ENCODE measurements around the gene DPY19L1. TPM values are rescaled to one million over a fixed set of nuclear protein-coding genes. Genes with fewer than 3 reads are reported as not detected.
A peak's percentile ranks its signal among the peaks of the same experiment; 100 is the strongest.

DPY19L1 gene
- total RNA-seq, 1 donor from 2014 or later = 46.4 TPM

DNA sequence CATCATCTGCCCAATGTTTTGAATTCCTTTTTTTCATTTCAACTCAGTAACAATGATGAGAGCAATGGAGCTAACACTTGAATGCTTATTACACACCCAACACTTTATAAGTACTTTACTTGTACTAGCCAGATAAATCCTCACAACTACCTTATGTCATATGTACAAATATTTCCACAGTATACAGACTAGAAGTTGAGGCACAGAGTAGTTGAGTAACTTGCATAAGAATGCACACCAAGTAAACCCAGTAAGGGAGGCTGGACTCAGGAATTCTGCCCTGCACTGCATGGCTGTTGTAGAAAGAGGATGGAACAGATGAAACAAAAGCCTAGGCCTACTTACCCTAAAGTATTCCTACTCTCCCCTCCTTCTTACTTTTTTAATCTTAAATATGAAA is 15.8 kb downstream of the DPY19L1 start:
- Histone ChIP-seq H3K9ac (ENCODE audit: low read length) (no peak overlapping the region), H3K4me1 (ENCODE audit: insufficient read depth, low read length) (no peaks in the 10 kb centered on the region), H3K36me3 (ENCODE audit: insufficient read depth, low read length) (no peaks in the 10 kb centered on the region), H4K20me1 (ENCODE audit: insufficient read depth, low read length) (peaks cover 50% of the 10 kb centered on the region), H3K79me2 (ENCODE audit: insufficient read depth, low read length) (peaks cover 49% of the 10 kb centered on the region), H2AFZ (ENCODE audit: low read depth, low read length) (no peak overlapping the region), H3K27me3 (ENCODE audit: insufficient read depth, low read length) (no peaks in the 10 kb centered on the region), H3K27ac (ENCODE audit: low read depth, low read length) (no peak overlapping the region), H3K9me3 (ENCODE audit: insufficient read depth, low read depth, low read length) (no peaks in the 10 kb centered on the region), H3K4me2 (ENCODE audit: low read length) (no peak overlapping the region), H3K4me3 (ENCODE audit: insufficient read depth, low read depth, low read length) (no peak overlapping the region)
- no peak for DNase-seq (ENCODE audit: low read depth)
- peaks cover 32% of the 10 kb centered on the region for H3K4me1 Mint-ChIP-seq (ENCODE audit: low read depth, unreplicated experiment)
- H3K9me3 Mint-ChIP-seq (ENCODE audit: unreplicated experiment) = no peaks in the 10 kb centered on the region
- H3K36me3 Mint-ChIP-seq (ENCODE audit: low read depth, unreplicated experiment) = no peaks in the 10 kb centered on the region
- H3K4me3 Mint-ChIP-seq (ENCODE audit: unreplicated experiment) = no peak overlapping the region
- H3K27ac Mint-ChIP-seq (ENCODE audit: unreplicated experiment) = no peak overlapping the region
- TF ChIP-seq EZH2 (IDR thresholded peaks at IDR 0.05; ENCODE audit: insufficient read depth, low read length) = no peak
- TF ChIP-seq, protein P1, sequence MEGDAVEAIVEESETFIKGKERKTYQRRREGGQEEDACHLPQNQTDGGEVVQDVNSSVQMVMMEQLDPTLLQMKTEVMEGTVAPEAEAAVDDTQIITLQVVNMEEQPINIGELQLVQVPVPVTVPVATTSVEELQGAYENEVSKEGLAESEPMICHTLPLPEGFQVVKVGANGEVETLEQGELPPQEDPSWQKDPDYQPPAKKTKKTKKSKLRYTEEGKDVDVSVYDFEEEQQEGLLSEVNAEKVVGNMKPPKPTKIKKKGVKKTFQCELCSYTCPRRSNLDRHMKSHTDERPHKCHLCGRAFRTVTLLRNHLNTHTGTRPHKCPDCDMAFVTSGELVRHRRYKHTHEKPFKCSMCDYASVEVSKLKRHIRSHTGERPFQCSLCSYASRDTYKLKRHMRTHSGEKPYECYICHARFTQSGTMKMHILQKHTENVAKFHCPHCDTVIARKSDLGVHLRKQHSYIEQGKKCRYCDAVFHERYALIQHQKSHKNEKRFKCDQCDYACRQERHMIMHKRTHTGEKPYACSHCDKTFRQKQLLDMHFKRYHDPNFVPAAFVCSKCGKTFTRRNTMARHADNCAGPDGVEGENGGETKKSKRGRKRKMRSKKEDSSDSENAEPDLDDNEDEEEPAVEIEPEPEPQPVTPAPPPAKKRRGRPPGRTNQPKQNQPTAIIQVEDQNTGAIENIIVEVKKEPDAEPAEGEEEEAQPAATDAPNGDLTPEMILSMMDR (IDR thresholded peaks at IDR 0.05; ENCODE audit: insufficient read depth, low read depth, low read length) = no peak
- H3K27me3 Mint-ChIP-seq (ENCODE audit: low read depth, unreplicated experiment) = no peaks in the 10 kb centered on the region
- FAIRE-seq = peak; percentile 5

DNA sequence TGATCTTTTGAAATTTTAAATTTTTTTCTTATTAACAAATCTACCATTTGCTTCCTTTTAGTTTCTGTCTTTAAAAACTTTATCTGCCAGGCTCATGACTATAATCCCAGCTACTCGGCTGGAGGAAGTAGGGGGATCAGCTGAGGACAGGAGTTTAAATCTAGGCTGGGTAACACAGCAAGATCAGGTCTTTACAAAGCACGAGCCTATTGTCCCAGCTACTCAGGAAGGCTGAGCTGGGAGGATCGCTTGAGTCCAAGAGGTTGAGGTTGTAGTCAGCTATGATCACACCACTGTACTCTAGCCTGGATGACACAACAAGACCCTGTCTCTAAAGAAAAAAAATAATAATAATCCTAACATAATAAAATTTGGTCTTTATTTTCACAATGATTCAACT is 17.5 kb downstream of the DPY19L1 start:
- no peak overlapping the region for H2AFZ ChIP-seq (ENCODE audit: low read depth, low read length)
- no peaks in the 10 kb centered on the region for H3K27me3 Mint-ChIP-seq (ENCODE audit: low read depth, unreplicated experiment)
- no peaks in the 10 kb centered on the region for H3K27me3 ChIP-seq (ENCODE audit: insufficient read depth, low read length)
- FAIRE-seq (no peak), DNase-seq (ENCODE audit: low read depth) (no peak)
- H3K27ac Mint-ChIP-seq (ENCODE audit: unreplicated experiment) = no peak overlapping the region
- H3K9ac ChIP-seq (ENCODE audit: low read length) = no peak overlapping the region
- no peaks in the 10 kb centered on the region for H3K9me3 ChIP-seq (ENCODE audit: insufficient read depth, low read depth, low read length)
- H3K4me3 ChIP-seq (ENCODE audit: insufficient read depth, low read depth, low read length) = no peak overlapping the region
- H3K9me3 Mint-ChIP-seq (ENCODE audit: unreplicated experiment) = no peaks in the 10 kb centered on the region
- no peak overlapping the region for H3K4me2 ChIP-seq (ENCODE audit: low read length)
- H3K36me3 ChIP-seq (ENCODE audit: insufficient read depth, low read length) = peaks cover 4% of the 10 kb centered on the region
- no peak for TF ChIP-seq EZH2 (IDR thresholded peaks at IDR 0.05; ENCODE audit: insufficient read depth, low read length)
- TF ChIP-seq, protein P1 (IDR thresholded peaks at IDR 0.05; ENCODE audit: insufficient read depth, low read depth, low read length) = no peak
- peaks cover 21% of the 10 kb centered on the region for H3K4me1 Mint-ChIP-seq (ENCODE audit: low read depth, unreplicated experiment)
- H3K4me1 ChIP-seq (ENCODE audit: insufficient read depth, low read length) = no peaks in the 10 kb centered on the region
- peaks cover 35% of the 10 kb centered on the region for H4K20me1 ChIP-seq (ENCODE audit: insufficient read depth, low read length)
- peaks cover 2% of the 10 kb centered on the region for H3K36me3 Mint-ChIP-seq (ENCODE audit: low read depth, unreplicated experiment)
- H3K27ac ChIP-seq (ENCODE audit: low read depth, low read length) = no peak overlapping the region
- peaks cover 34% of the 10 kb centered on the region for H3K79me2 ChIP-seq (ENCODE audit: insufficient read depth, low read length)
- no peak overlapping the region for H3K4me3 Mint-ChIP-seq (ENCODE audit: unreplicated experiment)

DNA sequence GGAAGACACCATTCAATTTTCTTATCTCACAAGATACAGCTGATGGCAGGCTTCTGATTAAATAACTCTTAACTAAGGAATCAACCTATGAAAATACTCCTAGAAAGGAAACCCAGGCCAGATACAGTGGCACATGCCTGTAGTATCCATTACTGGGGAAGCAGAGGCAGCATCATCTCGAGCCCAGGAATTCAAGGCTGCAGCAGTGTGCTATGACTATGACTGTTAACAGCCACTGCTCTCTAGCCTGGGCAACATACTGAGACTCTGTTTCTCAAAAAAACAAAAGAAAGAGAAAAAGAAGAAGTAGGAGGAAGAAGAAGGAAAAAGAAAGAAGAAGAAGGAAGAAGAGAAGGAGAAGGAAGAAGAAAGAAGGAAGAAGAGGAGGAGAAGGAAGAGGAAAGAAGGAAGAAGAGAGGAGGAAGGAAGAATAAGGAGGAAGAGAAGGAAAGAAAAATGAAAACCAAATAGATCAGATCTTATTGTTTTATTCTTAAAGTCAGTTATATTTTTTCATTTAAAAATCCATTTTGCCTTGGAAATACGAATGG is 18.0 kb downstream of the DPY19L1 start:
- no peaks in the 10 kb centered on the region for H3K4me1 ChIP-seq (ENCODE audit: insufficient read depth, low read length)
- H3K4me1 Mint-ChIP-seq (ENCODE audit: low read depth, unreplicated experiment) = peaks cover 17% of the 10 kb centered on the region
- peaks cover 5% of the 10 kb centered on the region for H3K36me3 Mint-ChIP-seq (ENCODE audit: low read depth, unreplicated experiment)
- no peak overlapping the region for H3K9ac ChIP-seq (ENCODE audit: low read length)
- no peak overlapping the region for H3K27ac ChIP-seq (ENCODE audit: low read depth, low read length)
- H3K27me3 Mint-ChIP-seq (ENCODE audit: low read depth, unreplicated experiment) = no peaks in the 10 kb centered on the region
- FAIRE-seq (no peak), DNase-seq (ENCODE audit: low read depth) (no peak)
- H3K79me2 ChIP-seq (ENCODE audit: insufficient read depth, low read length) = peaks cover 28% of the 10 kb centered on the region
- peak overlapping the region; percentile 21 for H3K27ac Mint-ChIP-seq (ENCODE audit: unreplicated experiment)
- no peaks in the 10 kb centered on the region for H3K9me3 ChIP-seq (ENCODE audit: insufficient read depth, low read depth, low read length)
- H3K9me3 Mint-ChIP-seq (ENCODE audit: unreplicated experiment) = no peaks in the 10 kb centered on the region
- no peak overlapping the region for H3K4me2 ChIP-seq (ENCODE audit: low read length)
- H3K4me3 ChIP-seq (ENCODE audit: insufficient read depth, low read depth, low read length) = no peak overlapping the region
- peaks cover 30% of the 10 kb centered on the region for H4K20me1 ChIP-seq (ENCODE audit: insufficient read depth, low read length)
- H3K36me3 ChIP-seq (ENCODE audit: insufficient read depth, low read length) = peaks cover 6% of the 10 kb centered on the region
- no peak overlapping the region for H3K4me3 Mint-ChIP-seq (ENCODE audit: unreplicated experiment)
- TF ChIP-seq EZH2 (IDR thresholded peaks at IDR 0.05; ENCODE audit: insufficient read depth, low read length) = no peak
- TF ChIP-seq, protein P1 (IDR thresholded peaks at IDR 0.05; ENCODE audit: insufficient read depth, low read depth, low read length) = no peak
- no peaks in the 10 kb centered on the region for H3K27me3 ChIP-seq (ENCODE audit: insufficient read depth, low read length)
- H2AFZ ChIP-seq (ENCODE audit: low read depth, low read length) = no peak overlapping the region

All from astrocyte (in vitro differentiated cells and primary cell).